Loucy (cell line): Measurements from ENCODE around the gene ACP4.
A peak's percentile ranks its signal among the peaks of the same experiment; 100 is the strongest.

Source experiments
- H2AFZ ChIP-seq: fragments of 200-600 bp; sonication (generic); 2 replicates; pipeline ENCODE4 v1.6.0; 2016; ENCODE audit warnings: antibody characterized with exemption, mild to moderate bottlenecking, low read length, moderate library complexity
- H3F3A ChIP-seq: fragments of 200-600 bp; 2 replicates; pipeline ENCODE4 v1.6.0; 2016; ENCODE audit warnings: antibody characterized with exemption, low read depth, mild to moderate bottlenecking
- H3K27me3 ChIP-seq: fragments of 200-600 bp; sonication (generic); 2 replicates; pipeline ENCODE4 v1.6.1; 2014; ENCODE audit warnings: low read length, mild to moderate bottlenecking; ENCODE audit not compliant: insufficient read depth, poor library complexity, severe bottlenecking
- H3K36me3 ChIP-seq: fragments of 200-600 bp; sonication (generic); 2 replicates; pipeline ENCODE4 v1.6.1; 2016; ENCODE audit warnings: low read length; ENCODE audit not compliant: insufficient read depth
- H3K4me1 ChIP-seq: fragments of 200-600 bp; sonication (generic); 2 replicates; pipeline ENCODE4 v1.5.1; 2014; ENCODE audit warnings: low read length, mild to moderate bottlenecking; ENCODE audit not compliant: insufficient read depth, poor library complexity, severe bottlenecking
- H3K4me2 ChIP-seq: fragments of 200-600 bp; sonication (generic); 2 replicates; pipeline ENCODE4 v1.6.0; 2014; ENCODE audit warnings: antibody characterized with exemption, low read length, low read depth, mild to moderate bottlenecking; ENCODE audit not compliant: poor library complexity, severe bottlenecking
- H3K4me3 ChIP-seq: fragments of 200-600 bp; sonication (generic); 2 replicates; pipeline ENCODE4 v1.5.1; 2014; ENCODE audit warnings: low read length, mild to moderate bottlenecking, mixed read lengths; ENCODE audit not compliant: poor library complexity, severe bottlenecking
- H3K79me2 ChIP-seq: fragments of 200-600 bp; sonication (generic); 2 replicates; pipeline ENCODE4 v1.6.1; 2014; ENCODE audit warnings: low read length; ENCODE audit not compliant: insufficient read depth
- H3K9ac ChIP-seq: fragments of 200-600 bp; sonication (generic); 2 replicates; pipeline ENCODE4 v1.6.0; 2014; ENCODE audit warnings: mild to moderate bottlenecking, low read depth, low read length, moderate library complexity; ENCODE audit not compliant: poor library complexity, severe bottlenecking
- H3K9me2 ChIP-seq: fragments of 200-600 bp; sonication (generic); replicated peaks from 2 replicates; pipeline ENCODE4 v1.6.1; 2016; ENCODE audit warnings: low read depth, low read length, mixed read lengths
- H3K9me3 ChIP-seq: fragments of 200-600 bp; sonication (generic); 2 replicates; pipeline ENCODE4 v1.6.1; 2014; ENCODE audit warnings: mild to moderate bottlenecking, antibody characterized with exemption, low read length, low read depth; ENCODE audit not compliant: insufficient read depth
- H4K20me1 ChIP-seq: fragments of 200-600 bp; sonication (generic); 2 replicates; pipeline ENCODE4 v1.6.0; 2014; ENCODE audit warnings: antibody characterized with exemption, low read length, mild to moderate bottlenecking; ENCODE audit not compliant: insufficient read depth, poor library complexity, severe bottlenecking
- CTCF ChIP-seq: fragments of 200-600 bp; sonication (generic); conservative IDR thresholded peaks from 2 replicates; pipeline ENCODE4 v1.5.1; 2014; ENCODE audit warnings: mild to moderate bottlenecking, antibody characterized with exemption, low read length
- EZH2phosphoT487 ChIP-seq: fragments of 200-600 bp; IDR thresholded peaks from 2 replicates; pipeline ENCODE4 v1.6.1; 2018; ENCODE audit warnings: antibody characterized with exemption, mild to moderate bottlenecking, moderate library complexity, borderline replicate concordance

Gene ACP4

GRCh38 chr19:50797781-50798658, 7.8 kb downstream of the ACP4 start:
- Histone ChIP-seq H3K27me3 (no peaks in the 10 kb centered on the region), H3K9ac (no peak overlapping the region), H4K20me1 (peaks cover 71% of the 10 kb centered on the region), H2AFZ (no peak overlapping the region), H3K4me1 (peaks cover 18% of the 10 kb centered on the region), H3F3A (0 out of 2 replicates have a peak, but pooled peaks cover 4% of the 10 kb centered on the region), H3K36me3 (peaks cover 66% of the 10 kb centered on the region; the same call in 1 of the 2 replicates), H3K9me2 (no peaks in the 10 kb centered on the region), H3K4me3 (no peak overlapping the region), H3K9me3 (no peaks in the 10 kb centered on the region), H3K79me2 (peaks cover 54% of the 10 kb centered on the region), H3K4me2 (no peak overlapping the region)
- TF ChIP-seq CTCF (no peak), EZH2phosphoT487 (no peak)

DNA sequence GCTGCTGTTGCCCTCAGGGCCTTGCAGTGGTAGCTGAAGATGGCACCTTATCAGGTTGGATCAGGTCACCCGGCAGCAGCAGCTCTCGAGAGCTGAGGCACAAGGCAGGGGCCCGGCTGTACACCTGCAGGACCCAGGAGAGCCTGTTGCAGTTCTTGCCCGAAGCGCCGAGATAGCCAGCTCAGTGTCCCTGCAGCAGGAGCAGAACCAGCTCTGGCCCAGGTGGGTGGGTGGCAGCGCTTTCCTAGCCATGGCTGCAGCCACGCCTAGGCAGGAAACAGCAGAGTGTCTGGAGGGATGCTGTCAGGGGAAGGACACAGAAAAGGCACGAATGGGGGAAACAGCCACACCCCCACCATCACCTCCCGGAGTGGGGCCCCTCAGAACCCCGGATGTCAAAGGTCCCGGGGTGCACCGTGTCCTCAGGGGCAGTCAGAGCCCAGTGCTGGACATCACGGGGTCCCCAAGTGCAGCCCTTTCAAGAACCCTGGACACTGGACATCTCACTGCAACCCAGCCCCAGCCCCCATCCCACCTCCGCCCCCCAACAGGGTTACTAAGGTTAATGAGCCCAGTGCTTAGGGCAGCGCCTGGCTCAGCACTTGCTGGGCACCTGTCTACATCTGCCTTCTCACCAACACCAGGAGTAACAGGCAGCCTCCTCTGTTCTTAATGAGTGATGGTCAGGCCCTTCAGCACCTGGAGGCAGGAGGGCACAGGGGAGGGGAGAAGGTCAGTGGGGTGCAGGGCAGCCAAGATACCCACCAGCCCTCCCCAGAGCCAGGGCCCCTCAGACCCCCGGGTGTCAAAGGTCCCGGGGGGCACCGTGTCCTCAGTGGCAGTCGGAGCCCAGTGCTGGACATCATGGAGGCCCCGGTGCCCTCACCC, 8.7 kb downstream of the ACP4 start:
- Histone ChIP-seq H2AFZ (no peak overlapping the region), H3K36me3 (peaks cover 66% of the 10 kb centered on the region; the same call in 1 of the 2 replicates), H3K4me1 (peaks cover 19% of the 10 kb centered on the region), H3K4me3 (no peak overlapping the region), H4K20me1 (peaks cover 80% of the 10 kb centered on the region), H3K9me3 (no peaks in the 10 kb centered on the region), H3K27me3 (no peaks in the 10 kb centered on the region), H3K79me2 (peaks cover 62% of the 10 kb centered on the region), H3K4me2 (no peak overlapping the region), H3K9me2 (no peaks in the 10 kb centered on the region), H3F3A (0 out of 2 replicates have a peak, but pooled peaks cover 4% of the 10 kb centered on the region), H3K9ac (no peak overlapping the region)
- TF ChIP-seq CTCF (no peak), EZH2phosphoT487 (no peak)

DNA sequence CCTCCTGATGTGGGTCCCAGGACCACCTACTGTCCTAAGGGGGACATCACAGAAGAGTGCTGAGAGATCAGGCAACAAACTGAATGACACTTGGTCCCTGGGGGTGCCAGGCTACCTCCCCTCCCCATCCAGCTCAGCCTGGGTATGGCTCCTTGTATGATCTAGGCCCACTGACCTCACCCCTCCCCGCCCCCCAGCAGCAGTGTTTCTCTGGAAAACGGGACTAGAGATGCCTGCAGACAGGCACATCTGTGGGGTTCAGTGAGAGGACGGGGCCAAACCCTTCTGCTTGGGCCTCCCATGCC, 9.3 kb downstream of the ACP4 start:
- peaks cover 66% of the 10 kb centered on the region; the same call in 1 of the 2 replicates for H3K36me3 ChIP-seq
- peaks cover 81% of the 10 kb centered on the region for H4K20me1 ChIP-seq
- peak overlapping the region; percentile 67 for H3K4me2 ChIP-seq
- H3K4me1 ChIP-seq = peaks cover 19% of the 10 kb centered on the region
- H3K9me2 ChIP-seq = no peaks in the 10 kb centered on the region
- H3K27me3 ChIP-seq = no peaks in the 10 kb centered on the region
- peak overlapping the region; percentile 43 for H3K9ac ChIP-seq
- no peak overlapping the region for H3K4me3 ChIP-seq
- peaks cover 68% of the 10 kb centered on the region for H3K79me2 ChIP-seq
- no peak overlapping the region for H2AFZ ChIP-seq
- H3K9me3 ChIP-seq = no peaks in the 10 kb centered on the region
- no peak for TF ChIP-seq CTCF
- TF ChIP-seq EZH2phosphoT487 = no peak
- H3F3A ChIP-seq = 0 out of 2 replicates have a peak, but pooled peaks cover 4% of the 10 kb centered on the region
